Suprapubic skin (tissue), 3 donors: ENCODE results near the gene SMAP2.

ENCODE experiments used
- EP300 ChIP-seq: sonication (generic); formaldehyde crosslinking; IDR thresholded peaks from one replicate; pipeline ENCODE4 v1.6.1; 2017; ENCODE audit warnings: antibody characterized with exemption
- POLR2A ChIP-seq, 2 donors: fragments of 450-650 bp; IDR thresholded peaks; one replicate each; pipeline ENCODE4 v1.6.1; 2017; ENCODE audit warnings: antibody characterized with exemption in 2 of 2, mild to moderate bottlenecking in 2 of 2, moderate library complexity in 2 of 2
- TF ChIP-seq, protein P1 (sequence below), 2 donors: fragments of 200-600 bp in 1 of 2; fragments of 450-650 bp in 1 of 2; sonication (generic) in 1 of 2; IDR thresholded peaks; one replicate each; pipeline ENCODE4 v1.5.1; 2016 to 2019; ENCODE audit warnings: antibody characterized with exemption in 2 of 2, mild to moderate bottlenecking in 1 of 2, moderate library complexity in 1 of 2

DNA sequence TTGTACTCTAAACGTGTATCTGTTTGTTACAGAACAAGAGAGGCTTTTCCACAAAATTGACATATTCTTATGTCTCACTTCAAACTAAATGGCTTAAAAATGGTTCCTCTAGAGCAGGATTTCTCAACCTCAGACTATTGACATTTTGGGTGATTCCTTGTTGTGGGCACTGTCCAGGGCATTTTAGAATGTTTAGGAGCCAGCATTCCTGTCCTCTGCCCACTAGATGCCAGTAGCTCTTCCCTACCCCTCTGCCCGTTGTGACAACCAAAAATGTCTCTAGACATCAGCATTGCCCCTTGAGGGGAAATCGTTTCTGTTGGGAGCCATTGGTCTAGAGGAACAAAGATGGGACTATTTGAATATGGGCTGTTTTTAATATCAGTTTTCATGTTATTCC, 17.3 kb downstream of the SMAP2 start:
- TF ChIP-seq, protein P1, sequence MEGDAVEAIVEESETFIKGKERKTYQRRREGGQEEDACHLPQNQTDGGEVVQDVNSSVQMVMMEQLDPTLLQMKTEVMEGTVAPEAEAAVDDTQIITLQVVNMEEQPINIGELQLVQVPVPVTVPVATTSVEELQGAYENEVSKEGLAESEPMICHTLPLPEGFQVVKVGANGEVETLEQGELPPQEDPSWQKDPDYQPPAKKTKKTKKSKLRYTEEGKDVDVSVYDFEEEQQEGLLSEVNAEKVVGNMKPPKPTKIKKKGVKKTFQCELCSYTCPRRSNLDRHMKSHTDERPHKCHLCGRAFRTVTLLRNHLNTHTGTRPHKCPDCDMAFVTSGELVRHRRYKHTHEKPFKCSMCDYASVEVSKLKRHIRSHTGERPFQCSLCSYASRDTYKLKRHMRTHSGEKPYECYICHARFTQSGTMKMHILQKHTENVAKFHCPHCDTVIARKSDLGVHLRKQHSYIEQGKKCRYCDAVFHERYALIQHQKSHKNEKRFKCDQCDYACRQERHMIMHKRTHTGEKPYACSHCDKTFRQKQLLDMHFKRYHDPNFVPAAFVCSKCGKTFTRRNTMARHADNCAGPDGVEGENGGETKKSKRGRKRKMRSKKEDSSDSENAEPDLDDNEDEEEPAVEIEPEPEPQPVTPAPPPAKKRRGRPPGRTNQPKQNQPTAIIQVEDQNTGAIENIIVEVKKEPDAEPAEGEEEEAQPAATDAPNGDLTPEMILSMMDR (IDR thresholded peaks at IDR 0.05): no peak
- TF ChIP-seq POLR2A (IDR thresholded peaks at IDR 0.05) (no peak), EP300 (no peak)
